B cell (primary cell): Measurements from ENCODE around the gene RNF220.

Experiments used
- CTCF ChIP-seq: fragments of 200-600 bp; IDR thresholded peaks from one replicate; pipeline ENCODE4 v1.8.0; 2022; ENCODE audit warnings: antibody characterized with exemption, mild to moderate bottlenecking
- EZH2 ChIP-seq: IDR thresholded peaks from 2 replicates; pipeline ENCODE4 v1.6.1; 2012; ENCODE audit warnings: borderline replicate concordance, low read depth, mild to moderate bottlenecking, moderate library complexity, low read length; ENCODE audit not compliant: insufficient read depth, poor library complexity, severe bottlenecking

GRCh38 chr1:44636083-44636687, 231.1 kb downstream of the RNF220 start:
- TF ChIP-seq CTCF (no peak), EZH2 (no peak)
